Keratinocyte (primary cell): ENCODE results near the gene DTD1. TPM values are rescaled to one million over a fixed set of nuclear protein-coding genes. Genes with fewer than 3 reads are reported as not detected.

Experiments
- DNase-seq: peaks from one replicate; pipeline ENCODE4 v3.0.0-alpha.2; 2011; ENCODE audit warnings: low read depth, missing footprints, low spot score
- FAIRE-seq: peaks from 2 replicates; lab custom pipeline; 2011; peaks lifted over from hg19 to GRCh38; lab: Jason Lieb, UNC
- H2AFZ ChIP-seq: 2 replicates; pipeline ENCODE4 v1.6.0; 2012; ENCODE audit warnings: low read length, control low read depth, inconsistent platforms; ENCODE audit not compliant: control insufficient read depth
- H3K27ac ChIP-seq: 2 replicates; pipeline ENCODE4 v1.5.1; 2011; ENCODE audit warnings: low read length; ENCODE audit not compliant: control insufficient read depth, insufficient read depth
- H3K27me3 ChIP-seq: 3 replicates; pipeline ENCODE4 v1.6.0; 2011; ENCODE audit warnings: low read length; ENCODE audit not compliant: control insufficient read depth, insufficient read depth; ENCODE audit errors: extremely low read depth
- H3K36me3 ChIP-seq, 2 experiments: 2 replicates in 1 of 2; 3 replicates in 1 of 2; pipeline ENCODE4 v1.5.1; 2011; ENCODE audit warnings: low read length in 2 of 2, mild to moderate bottlenecking in 1 of 2; ENCODE audit not compliant: control insufficient read depth in 2 of 2, insufficient read depth in 2 of 2; ENCODE audit errors: extremely low read depth in 1 of 2
- H3K4me1 ChIP-seq: 3 replicates; pipeline ENCODE4 v1.5.1; 2011; ENCODE audit warnings: low read length; ENCODE audit not compliant: control insufficient read depth, insufficient read depth; ENCODE audit errors: extremely low read depth
- H3K4me2 ChIP-seq: 3 replicates; pipeline ENCODE4 v1.6.0; 2011; ENCODE audit warnings: low read depth, low read length; ENCODE audit not compliant: control insufficient read depth, insufficient read depth; ENCODE audit errors: extremely low read depth
- H3K4me3 ChIP-seq, 3 experiments: fragments of 200-600 bp in 1 of 3; sonication (generic) in 1 of 3; 2 replicates in 2 of 3; 3 replicates in 1 of 3; pipeline ENCODE4 v1.5.1; 2011 to 2016; ENCODE audit warnings: low read length in 3 of 3, mild to moderate bottlenecking in 3 of 3, control low read depth in 2 of 3, inconsistent platforms in 1 of 3, low read depth in 1 of 3, mixed read lengths in 1 of 3, mixed run types in 1 of 3, moderate library complexity in 1 of 3; ENCODE audit not compliant: control insufficient read depth in 2 of 3, insufficient read depth in 2 of 3; ENCODE audit errors: extremely low read depth in 1 of 3
- H3K79me2 ChIP-seq: 2 replicates; pipeline ENCODE4 v1.6.0; 2012; ENCODE audit warnings: low read length; ENCODE audit not compliant: control insufficient read depth, insufficient read depth
- H3K9ac ChIP-seq: 3 replicates; pipeline ENCODE4 v1.6.0; 2011; ENCODE audit warnings: low read length; ENCODE audit not compliant: control insufficient read depth, insufficient read depth; ENCODE audit errors: extremely low read depth
- H3K9me1 ChIP-seq: 3 replicates; pipeline ENCODE4 v1.6.0; 2011; ENCODE audit warnings: low read length; ENCODE audit not compliant: control insufficient read depth, insufficient read depth; ENCODE audit errors: extremely low read depth
- H3K9me3 ChIP-seq: 2 replicates; pipeline ENCODE4 v1.5.1; 2012; ENCODE audit warnings: low read depth, low read length; ENCODE audit not compliant: control insufficient read depth
- H4K20me1 ChIP-seq: 3 replicates; pipeline ENCODE4 v1.6.0; 2011; ENCODE audit warnings: low read length; ENCODE audit not compliant: control insufficient read depth, insufficient read depth; ENCODE audit errors: extremely low read depth
- CTCF ChIP-seq, 3 experiments: IDR thresholded peaks in 1 of 3; conservative IDR thresholded peaks in 1 of 3; optimal IDR thresholded peaks in 1 of 3; 2 replicates in 2 of 3; 3 replicates in 1 of 3; pipeline versions ENCODE3 to v1.5.1; 2011; ENCODE audit warnings: low read length in 3 of 3, mild to moderate bottlenecking in 3 of 3, moderate library complexity in 2 of 3, control low read depth in 1 of 3, inconsistent platforms in 1 of 3; ENCODE audit not compliant: insufficient read depth in 2 of 3; ENCODE audit errors: extremely low read depth in 1 of 3
- EZH2 ChIP-seq: IDR thresholded peaks from one replicate; pipeline ENCODE4 v1.6.1; 2012; ENCODE audit warnings: inconsistent platforms, mild to moderate bottlenecking, low read length, moderate library complexity
- dilution Hi-C: fragments of 300-500 bp; cut with MboI; formaldehyde crosslinking; loops from one replicate; pipeline ENCODE4 v1.7.0; 2020; ENCODE audit warnings: low sequenced_read_pairs; ENCODE audit not compliant: extremely low pct_ligation_motif_present
- polyA plus RNA-seq, 5 experiments: library from polyadenylated mRNA; depleted of rRNA in 3 of 5; stranded (reverse) in 3 of 5; stranded (forward) in 1 of 5; unstranded in 1 of 5; fragments of >200 nt; gene quantifications; 1 replicate in 1 of 5; 2 replicates in 3 of 5; 3 replicates in 1 of 5; pipeline versions ENCODE4 v1.2.1 to v1.2.3, GENCODE V29; 2011 to 2012; ENCODE audit warnings: missing spikeins in 2 of 5, low read depth in 1 of 5, low replicate concordance in 1 of 5

Gene DTD1
- polyA plus RNA-seq, 1 donor (not counting 4 experiments of a cell fraction or from before 2014, with no cell fraction given) = 68.3 TPM

DNA sequence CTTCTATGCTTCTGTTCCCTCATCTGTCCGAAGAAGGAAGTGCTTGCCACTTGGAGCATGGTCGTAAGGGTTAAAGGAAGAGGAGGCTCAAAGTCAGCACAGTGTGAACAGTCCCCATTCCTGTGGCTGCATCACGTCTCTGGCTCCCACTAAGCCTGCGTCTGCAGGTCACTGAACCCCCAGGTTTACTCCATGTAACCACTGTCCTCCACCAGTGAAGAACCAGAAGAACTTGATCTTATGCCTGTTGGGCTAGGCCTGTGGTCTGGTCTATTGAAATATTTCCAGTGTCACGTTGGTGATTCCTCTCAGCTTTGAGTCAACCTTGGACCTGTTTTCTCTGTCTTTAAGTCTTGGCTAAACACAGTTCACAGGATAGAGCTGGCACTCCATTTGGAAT is 179.8 kb downstream of the DTD1 start:
- H3K4me3 ChIP-seq = no peak overlapping the region
- H4K20me1 ChIP-seq = no peaks in the 10 kb centered on the region
- TF ChIP-seq CTCF (optimal IDR thresholded peaks at IDR 0.05 in 1 of 3, IDR thresholded peaks at IDR 0.05 in 1 of 3, conservative IDR thresholded peaks at IDR 0.05 in 1 of 3; ENCODE audit: extremely low read depth in 1 of 3, insufficient read depth in 2 of 3, low read length in 3 of 3) (no peak), EZH2 (no peak)
- no peaks in the 10 kb centered on the region for H3K4me1 ChIP-seq
- no peak for DNase-seq
- no peaks in the 10 kb centered on the region for H3K36me3 ChIP-seq
- no peak overlapping the region for H3K9ac ChIP-seq
- H3K4me2 ChIP-seq = no peak overlapping the region
- dilution Hi-C loops = no loop called here
- no peaks in the 10 kb centered on the region for H3K27me3 ChIP-seq
- no peaks in the 10 kb centered on the region for H3K9me1 ChIP-seq
- H3K27ac ChIP-seq = no peak overlapping the region
- no peak overlapping the region for H2AFZ ChIP-seq
- no peaks in the 10 kb centered on the region for H3K9me3 ChIP-seq
- no peaks in the 10 kb centered on the region for H3K79me2 ChIP-seq
- FAIRE-seq = no peak

GRCh38 chr20:18773566-18773965 is 185.7 kb downstream of the DTD1 start:
- FAIRE-seq (no peak), DNase-seq (no peak)
- Histone ChIP-seq H3K27me3 (no peaks in the 10 kb centered on the region), H3K27ac (no peak overlapping the region), H3K9me1 (no peaks in the 10 kb centered on the region), H2AFZ (no peak overlapping the region), H3K79me2 (no peaks in the 10 kb centered on the region), H3K4me3 (no peak overlapping the region), H3K36me3 (no peaks in the 10 kb centered on the region), H3K9me3 (no peaks in the 10 kb centered on the region), H3K4me1 (no peaks in the 10 kb centered on the region), H3K4me2 (no peak overlapping the region), H3K9ac (no peak overlapping the region), H4K20me1 (no peaks in the 10 kb centered on the region)
- dilution Hi-C loops = no loop called here
- no peak for TF ChIP-seq EZH2
- no peak for TF ChIP-seq CTCF (optimal IDR thresholded peaks at IDR 0.05 in 1 of 3, IDR thresholded peaks at IDR 0.05 in 1 of 3, conservative IDR thresholded peaks at IDR 0.05 in 1 of 3; ENCODE audit: extremely low read depth in 1 of 3, insufficient read depth in 2 of 3, low read length in 3 of 3)
